SW 1271 (cell line): Measurements from ENCODE around the gene MLIP.
"Not testable (repeated sequence)": the region's sequence is repeated elsewhere in the genome, so short reads cannot be mapped to it uniquely, and the experiment has no call there.

ENCODE experiments used
- DNase-seq, 2 experiments: peaks; one replicate each; lab custom pipeline; 2025; lab: John Stamatoyannopoulos, UW

Gene MLIP, protein sequence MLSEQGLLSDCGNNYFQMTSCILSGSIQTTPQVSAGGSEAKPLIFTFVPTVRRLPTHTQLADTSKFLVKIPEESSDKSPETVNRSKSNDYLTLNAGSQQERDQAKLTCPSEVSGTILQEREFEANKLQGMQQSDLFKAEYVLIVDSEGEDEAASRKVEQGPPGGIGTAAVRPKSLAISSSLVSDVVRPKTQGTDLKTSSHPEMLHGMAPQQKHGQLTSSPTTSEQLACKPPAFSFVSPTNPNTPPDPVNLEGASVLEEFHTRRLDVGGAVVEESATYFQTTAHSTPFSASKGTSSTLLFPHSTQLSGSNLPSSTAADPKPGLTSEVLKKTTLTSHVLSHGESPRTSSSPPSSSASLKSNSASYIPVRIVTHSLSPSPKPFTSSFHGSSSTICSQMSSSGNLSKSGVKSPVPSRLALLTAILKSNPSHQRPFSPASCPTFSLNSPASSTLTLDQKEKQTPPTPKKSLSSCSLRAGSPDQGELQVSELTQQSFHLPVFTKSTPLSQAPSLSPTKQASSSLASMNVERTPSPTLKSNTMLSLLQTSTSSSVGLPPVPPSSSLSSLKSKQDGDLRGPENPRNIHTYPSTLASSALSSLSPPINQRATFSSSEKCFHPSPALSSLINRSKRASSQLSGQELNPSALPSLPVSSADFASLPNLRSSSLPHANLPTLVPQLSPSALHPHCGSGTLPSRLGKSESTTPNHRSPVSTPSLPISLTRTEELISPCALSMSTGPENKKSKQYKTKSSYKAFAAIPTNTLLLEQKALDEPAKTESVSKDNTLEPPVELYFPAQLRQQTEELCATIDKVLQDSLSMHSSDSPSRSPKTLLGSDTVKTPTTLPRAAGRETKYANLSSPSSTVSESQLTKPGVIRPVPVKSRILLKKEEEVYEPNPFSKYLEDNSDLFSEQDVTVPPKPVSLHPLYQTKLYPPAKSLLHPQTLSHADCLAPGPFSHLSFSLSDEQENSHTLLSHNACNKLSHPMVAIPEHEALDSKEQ

DNA sequence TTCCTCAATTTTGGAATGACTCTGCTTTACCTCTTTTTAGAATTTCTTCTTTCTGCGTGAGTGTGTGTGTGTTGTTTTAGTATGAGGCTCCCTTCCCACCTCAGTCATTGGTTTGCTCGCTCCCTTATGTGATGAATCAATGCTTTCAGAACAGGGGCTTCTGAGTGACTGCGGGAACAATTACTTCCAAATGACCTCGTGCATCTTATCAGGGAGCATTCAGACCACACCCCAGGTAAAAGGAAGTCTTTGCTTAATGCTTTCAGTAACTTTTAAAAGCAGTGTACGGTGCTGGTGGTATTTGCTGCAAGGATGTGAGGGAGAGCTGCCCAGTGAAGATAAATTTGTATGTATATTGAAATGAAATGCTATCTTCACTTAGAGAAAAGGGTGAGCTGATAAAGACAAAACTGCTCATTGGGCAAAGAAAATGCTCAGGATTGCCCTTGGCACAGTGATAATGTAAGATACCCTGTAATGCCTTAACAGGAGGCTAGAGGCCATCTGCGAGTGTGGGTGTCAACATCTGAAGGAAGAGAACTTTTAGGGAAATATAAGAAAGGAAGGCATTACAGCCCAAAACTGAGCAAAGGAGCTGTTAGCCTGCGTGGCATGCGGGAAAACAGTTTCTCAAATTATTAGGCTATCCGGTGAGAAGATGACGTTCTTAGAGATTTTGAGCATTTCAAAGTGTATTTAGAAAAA is at the start of gene MLIP:
Gene MLIP (plus strand): TSS at position 103 of the 705 bp plus-strand sequence. CDS start 37 bp downstream, at position 140.
- no peak for DNase-seq

DNA sequence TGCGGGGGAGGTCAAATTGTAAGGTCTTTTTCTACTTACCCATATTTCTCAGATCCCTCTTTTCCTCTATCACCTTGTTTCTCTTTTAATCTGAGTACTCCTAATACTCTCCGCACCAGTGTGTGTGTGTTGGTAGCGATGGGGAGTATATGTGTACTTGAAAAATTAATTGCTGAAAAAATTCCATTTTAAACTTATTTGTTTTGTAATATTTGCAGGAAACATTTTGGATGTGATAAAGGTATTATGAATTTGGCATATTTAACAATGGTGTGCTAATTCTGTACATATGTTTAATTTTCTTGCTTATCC is 48.1 kb upstream of the MLIP start:
- no peak for DNase-seq

DNA sequence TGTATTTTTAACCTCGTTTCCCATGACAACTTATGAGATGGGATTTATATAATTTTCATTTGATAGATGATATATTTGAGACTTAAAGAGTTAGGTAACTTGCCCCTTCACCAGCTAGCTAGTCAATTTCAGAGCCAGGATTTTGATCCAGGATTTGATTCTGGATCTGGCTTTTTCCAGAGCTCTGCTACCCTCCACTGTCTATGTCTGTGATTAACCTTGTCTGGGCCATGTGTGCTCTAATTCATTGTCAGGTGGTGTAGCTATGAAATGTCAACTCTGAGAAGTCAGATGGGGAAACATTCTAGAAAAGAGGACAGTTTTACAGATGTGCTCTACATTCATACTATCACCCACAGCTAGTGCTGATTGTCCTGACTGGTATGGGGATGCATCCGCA is 42.5 kb upstream of the MLIP start:
- no peak for DNase-seq

DNA sequence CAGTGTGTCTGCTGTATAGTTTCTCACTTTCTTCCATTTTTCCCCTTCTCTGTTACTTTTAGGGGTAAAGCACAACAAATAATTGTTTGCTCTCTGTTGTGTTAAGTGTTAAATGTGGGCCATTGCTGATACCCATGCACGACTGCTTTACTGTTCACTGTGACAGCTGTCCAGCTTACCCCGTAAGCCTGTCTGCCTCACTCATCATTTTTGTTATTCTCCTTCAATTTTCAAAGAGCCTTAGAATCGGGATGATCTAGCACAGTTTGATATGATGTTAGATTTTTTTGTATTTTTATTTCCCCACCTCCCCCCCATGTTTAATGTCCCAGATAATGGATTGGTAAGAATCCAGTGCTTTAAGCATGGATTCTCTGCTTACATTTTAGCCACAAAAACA is 41.2 kb upstream of the MLIP start:
- no peak for DNase-seq

DNA sequence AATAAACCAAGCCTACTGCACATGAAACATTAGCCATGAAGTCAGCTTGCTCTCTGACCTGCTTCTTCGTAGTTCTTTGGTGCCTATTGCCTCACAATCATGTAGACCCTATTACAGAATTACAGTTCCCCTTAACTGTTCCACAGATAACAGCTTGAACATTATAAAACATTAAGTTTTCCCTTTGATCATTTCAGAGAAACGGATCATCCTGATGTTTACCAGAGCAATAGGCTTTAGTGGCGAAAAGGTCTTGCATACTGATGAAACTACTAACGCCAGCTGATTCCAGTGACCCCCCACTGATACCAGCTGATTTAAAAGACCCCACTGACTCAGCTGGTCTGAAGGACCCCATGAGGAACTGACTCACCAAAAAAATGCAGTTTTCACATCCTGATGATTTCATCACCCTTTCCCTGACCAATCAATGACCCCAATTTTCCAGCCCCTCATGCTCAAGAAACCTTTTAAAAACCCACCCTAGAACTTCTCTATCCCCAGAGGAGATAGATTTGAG is 39.4 kb upstream of the MLIP start:
- DNase-seq: no peak

DNA sequence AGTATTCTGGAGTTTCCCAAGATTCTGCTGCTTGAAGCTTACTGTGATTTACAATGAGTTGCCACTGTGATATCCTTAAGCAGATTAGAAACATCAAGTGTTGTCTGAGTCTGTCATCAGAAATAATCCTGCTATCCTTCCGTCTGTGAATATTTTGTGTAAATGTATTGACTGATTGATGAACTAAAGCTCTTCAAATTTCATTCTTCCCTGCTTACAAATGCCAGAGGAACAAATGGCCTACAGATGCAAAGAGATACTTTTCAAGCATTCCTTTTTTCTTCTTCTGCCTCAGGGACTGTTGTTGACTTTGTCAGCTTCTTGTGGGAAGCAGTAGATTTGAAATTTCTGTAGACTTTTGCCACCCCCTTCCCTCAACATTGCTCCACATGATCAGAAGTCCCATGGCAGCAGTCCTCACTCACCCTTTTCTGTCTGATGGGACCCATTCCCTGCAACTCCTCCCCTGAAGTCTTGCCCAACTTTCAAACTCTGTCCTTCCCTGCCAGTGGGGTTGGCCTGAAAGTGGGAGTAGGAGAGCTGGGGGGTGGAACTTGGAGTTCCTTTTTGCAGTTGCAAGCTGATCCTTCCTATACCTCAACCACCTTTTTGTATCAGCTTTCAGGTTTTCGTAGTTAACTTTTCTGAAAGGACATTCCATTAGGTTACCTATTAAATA is 38.5 kb upstream of the MLIP start:
- no peak for DNase-seq

DNA sequence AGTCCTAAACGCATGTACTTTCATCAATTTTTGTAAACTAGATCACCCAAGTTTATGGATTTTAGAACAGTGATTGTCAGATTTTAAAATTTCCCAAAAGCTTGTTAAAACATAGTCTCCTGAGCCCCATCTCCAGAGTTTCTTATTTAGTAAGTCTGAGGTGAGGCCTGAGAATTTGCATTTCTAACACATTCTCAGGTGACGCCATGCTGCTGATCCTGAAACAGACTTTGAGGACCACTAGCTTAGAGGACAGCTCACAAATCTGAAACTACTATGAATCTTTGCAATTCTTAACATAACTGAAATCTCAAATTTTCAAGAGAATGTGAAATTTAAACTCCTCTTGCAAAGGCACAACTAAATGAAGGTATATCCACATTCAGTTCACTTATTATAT is 37.8 kb upstream of the MLIP start:
- no peak for DNase-seq

DNA sequence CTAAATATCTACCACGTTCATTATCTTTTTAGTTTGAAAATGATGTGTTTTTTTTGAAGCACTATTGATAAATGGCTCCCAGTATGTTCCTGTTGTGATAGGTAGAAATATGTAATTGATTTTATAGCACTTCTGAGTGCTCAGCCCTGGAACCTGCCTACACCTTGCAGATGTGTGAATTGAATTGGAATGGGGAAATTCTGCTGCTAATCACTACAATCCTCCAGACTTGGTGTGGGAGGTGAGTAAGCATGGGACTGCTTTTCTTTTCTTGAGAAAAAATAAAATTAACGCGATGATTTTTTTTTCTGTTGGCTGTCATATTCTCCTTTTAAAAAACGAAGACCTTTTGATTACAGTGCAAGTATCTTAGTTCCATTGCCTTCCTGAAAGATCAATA is 37.1 kb upstream of the MLIP start:
- DNase-seq: no peak

DNA sequence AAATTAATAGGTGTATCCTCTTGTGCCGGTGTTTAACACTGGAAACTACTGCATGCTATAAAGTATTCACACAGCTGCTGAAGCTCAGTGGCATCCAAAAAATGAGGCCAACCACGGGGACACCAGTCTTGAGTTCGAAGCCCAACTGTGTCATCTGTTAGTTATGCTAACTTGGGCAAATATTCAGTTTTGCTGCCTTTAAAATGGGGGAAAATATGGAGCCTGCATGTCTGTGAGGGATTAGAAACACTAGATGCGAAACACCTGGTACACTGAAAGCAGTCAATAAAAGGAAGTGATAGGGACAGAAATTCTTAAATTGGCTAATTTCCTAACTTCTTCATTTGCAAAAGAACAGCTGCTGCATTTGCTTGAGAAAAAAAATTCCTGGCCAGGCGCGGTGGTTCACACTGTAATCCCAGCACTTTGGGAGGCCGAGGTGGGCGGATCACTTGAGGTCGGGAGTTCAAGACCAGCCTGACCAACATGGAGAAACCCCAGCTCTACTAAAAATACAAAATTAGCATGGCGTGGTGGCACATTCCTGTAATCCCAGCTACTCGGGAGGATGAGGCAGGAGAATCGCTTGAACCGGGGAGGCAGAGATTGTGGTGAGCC is 36.6 kb upstream of the MLIP start:
- no peak for DNase-seq

DNA sequence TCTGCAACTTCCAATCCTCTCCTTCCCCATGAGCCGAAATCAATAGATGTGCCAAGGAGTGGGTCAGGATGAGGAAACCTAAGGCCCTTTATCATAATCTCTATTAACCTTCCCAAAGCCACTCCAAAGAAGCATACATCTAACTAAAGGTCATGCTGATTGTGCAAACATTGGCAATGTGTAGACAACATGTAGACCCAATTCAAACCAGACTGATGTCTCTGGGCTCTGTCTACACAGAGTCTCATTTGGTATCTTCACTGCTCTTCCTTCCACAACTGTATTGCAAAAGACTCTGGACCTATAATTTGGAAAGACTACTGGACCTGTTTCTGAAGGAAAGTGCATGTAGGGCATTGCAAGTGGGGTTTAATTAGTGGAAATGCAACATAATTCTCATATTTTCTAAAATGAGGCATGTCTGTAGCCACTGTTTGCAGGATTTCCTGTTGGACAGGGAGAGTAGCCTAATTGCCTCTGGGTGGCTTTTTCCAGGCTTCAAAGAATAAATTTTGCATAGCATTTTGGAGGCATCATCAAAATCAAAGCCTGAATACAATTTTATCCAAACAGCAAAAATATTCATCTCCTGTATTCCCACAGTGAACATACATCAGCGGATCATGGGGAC is 35.0 kb upstream of the MLIP start:
- DNase-seq: no peak

DNA sequence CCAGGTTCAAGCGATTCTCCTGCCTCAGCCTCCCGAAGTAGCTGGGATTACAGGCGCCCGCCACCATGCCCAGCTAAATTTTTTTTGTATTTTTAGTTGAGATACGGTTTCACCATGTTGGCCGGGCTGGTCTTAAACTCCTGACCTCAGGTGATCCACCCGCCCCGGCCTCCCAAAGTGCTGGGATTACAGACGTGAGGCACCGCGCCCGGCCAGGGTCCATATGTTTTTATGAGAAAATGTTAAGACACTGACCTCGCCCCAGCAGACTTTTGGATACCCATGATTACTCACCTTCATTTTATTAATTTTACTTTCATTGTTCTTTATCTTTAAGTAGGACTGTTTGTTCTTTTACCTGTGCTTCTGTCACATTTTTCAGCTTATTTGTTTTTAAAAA is 29.7 kb upstream of the MLIP start:
- DNase-seq: not testable (repeated sequence)

DNA sequence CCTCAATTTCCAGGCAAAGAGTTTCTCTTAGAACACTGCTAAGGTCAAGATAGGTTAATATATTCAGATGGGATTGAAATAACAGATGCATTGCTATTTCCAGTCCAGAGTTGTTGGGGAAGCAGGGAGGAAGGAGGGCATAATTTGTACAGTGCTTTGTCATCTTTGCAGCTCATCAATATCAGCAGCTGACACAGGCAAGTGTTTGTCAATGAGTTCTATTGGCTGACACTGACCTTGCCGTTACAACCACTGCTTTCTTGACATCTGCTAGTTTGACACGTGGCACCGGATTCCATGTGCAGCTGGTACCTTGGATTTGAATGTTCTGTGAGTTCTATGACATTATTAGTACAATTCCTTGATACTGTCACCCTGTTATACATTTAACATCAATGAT is 28.0 kb upstream of the MLIP start:
- no peak for DNase-seq

DNA sequence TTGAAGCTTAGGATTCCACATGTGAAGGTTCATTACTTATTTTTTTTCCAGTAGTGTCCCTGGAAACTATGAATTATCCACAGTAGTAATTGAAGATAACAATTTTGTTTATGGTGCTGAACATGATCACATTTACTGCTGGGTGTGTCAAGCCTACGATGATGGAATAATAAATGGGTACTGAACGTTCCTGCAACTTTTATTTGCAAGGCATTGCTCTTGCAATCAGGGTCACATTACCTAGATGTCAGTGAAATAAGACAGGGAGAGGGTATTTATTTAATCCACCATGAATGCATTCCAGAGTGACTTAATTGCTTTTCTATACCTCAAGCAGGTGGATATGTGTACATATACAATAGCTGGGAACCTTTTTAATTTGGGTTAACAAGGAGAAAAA is 27.0 kb upstream of the MLIP start:
- DNase-seq: no peak

DNA sequence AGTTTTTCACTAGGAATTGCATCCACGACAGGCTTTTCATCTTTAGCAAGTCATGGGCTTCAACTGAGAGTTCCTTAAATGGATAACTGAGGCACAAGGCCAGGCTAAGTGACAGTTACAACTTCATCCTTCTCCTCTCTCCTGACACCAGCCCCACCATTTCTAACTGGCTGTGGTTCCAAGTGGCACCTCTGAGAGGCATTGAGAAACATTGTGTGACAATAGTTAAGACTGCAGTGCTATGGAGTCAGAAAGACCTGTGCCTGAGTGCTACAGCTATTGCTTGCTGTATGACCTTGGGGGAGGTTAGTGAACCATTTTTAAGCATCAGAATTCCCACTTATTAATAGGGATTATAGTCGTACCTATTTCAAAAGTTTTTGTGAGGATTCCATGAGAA is 26.2 kb upstream of the MLIP start:
- DNase-seq: no peak

DNA sequence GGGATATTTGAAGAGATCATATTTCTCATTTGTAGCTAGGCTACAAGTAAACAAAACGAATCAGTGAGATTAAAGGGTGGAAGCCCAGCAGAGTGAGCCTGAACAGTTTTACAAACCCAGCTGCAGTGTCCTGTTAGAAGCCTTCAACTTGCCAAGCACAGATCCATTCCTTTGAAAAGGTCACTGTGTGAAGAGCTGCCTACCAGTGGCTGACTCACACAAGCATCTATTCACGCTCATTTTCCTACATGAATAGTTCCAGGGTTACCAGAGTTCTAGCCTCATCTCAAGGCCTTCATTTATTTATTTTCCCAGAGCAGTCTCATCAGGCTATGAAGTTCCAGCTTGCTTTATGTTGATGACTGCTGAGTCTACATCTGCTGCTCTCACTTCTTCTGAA is 25.7 kb upstream of the MLIP start:
- no peak for DNase-seq

DNA sequence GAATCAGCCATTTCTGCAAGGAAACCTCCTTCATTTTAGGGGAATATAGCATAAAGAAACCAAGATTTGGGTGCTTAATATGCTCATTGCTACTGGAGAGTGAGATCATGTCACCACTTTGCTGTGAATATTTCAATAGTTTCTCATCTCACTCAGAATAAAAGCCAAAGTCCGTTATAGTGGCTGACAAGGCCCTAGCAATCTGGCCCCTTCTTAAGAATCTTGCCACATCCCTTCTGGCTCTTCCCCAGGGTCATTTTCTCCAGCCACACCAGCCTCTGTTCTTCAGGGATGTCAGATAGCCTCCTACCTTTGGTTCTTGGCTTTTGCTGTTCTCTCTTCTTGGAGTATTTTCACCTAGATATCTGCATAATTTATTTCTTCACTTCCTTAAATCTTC is 24.8 kb upstream of the MLIP start:
- no peak for DNase-seq

DNA sequence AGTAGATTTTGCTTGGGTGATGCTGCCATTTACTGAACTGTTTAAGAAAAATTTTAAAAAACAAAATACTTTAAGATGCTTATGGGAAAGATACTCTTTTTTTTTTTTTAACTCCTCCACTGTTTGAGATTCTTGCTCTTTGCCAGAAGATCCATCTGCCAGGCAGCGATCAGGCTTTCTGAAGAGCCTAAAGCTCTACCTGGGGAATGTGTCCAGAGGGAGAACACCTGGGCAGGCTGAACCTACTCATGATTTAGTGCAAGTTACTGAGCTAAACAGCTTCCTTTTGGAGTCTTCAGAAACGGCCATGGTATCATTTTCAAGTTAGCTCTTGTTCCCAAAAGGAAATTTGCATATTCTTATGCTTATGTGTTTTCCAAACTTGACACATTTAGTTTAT is 23.5 kb upstream of the MLIP start:
- DNase-seq: no peak

DNA sequence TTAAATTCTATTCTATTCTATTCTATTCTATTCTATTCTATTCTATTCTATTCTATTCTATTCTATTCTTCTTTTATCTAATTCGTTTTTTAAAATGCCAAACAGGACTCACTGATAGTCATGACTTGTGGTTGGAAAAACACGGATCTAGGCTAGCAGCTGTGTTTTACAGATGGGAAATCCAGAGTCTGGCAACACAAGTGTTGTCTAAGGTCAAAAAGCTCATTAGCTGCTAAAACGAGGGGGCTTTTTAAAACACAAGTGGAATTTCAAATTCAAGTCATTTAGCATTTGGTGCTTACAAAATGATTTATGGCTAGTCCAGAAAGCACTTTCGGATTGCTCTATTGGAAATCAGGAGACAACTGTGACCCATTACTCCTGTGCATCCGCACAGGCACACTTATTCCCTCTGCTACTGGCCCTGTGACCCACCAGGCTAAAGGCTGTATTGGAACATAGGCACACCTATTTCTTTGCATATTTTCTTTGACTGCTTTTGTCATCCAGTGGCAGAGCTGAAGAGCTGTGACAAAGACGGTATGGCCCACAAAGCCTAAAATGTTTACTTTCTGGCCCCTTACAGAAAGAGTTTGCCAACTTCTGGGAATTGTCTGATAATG is 17.8 kb upstream of the MLIP start:
- no peak for DNase-seq

DNA sequence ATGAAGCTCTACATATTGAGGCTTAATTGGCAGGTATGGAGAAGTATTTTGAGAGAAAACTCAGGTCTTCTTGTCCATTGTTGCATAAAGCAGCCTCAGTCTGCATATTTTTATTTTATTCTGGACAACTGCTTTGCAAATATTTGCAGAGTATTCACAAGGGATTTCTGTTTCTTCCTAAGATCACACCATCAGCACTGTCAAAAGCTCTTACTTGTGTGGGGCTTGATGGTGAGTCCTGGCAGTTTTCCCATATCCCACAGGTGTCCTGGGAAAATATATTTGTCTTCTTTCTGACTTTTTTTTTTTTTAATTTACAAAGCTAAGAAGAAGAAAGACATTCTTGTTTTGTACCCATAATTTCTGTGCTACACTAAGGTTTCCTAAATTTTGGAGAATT is 16.9 kb upstream of the MLIP start:
- DNase-seq: no peak

DNA sequence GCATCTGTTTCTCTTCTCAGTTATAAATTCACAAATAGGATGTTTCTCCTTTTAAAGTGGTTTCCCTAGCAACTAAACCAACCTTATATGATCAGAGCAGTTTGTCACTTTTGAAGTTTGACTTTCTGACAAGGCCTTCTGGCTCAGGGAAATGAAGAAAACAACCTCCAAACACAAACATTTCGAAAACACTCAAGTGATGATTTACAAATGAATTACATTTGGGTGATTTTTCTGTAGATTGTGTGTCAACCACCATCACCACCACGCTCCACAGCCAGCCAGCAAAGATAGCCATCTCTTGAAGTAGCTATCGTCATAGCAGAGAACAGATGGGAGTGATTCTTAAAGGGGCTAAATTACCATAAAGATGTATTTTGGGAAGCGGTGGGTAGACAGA is 16.5 kb upstream of the MLIP start:
- DNase-seq: no peak
